IPS-18a (cell line): ENCODE data around the gene DMXL2.

ENCODE experiments used
- H3K27ac ChIP-seq: one replicate; pipeline ENCODE4 v1.5.1; 2013; ENCODE audit warnings: low read length
- H3K27me3 ChIP-seq: one replicate; pipeline ENCODE4 v1.6.1; 2013; ENCODE audit warnings: mild to moderate bottlenecking, low read length; ENCODE audit not compliant: control insufficient read depth, insufficient read depth
- H3K36me3 ChIP-seq: one replicate; pipeline ENCODE4 v1.6.1; 2013; ENCODE audit warnings: low read depth, low read length; ENCODE audit not compliant: control insufficient read depth
- H3K4me1 ChIP-seq: one replicate; pipeline ENCODE4 v1.6.1; 2013; ENCODE audit warnings: low read depth, low read length; ENCODE audit not compliant: control insufficient read depth
- H3K4me3 ChIP-seq: one replicate; pipeline ENCODE4 v1.5.1; 2013; ENCODE audit warnings: low read length
- H3K9ac ChIP-seq: one replicate; pipeline ENCODE4 v1.6.1; 2013; ENCODE audit warnings: mild to moderate bottlenecking, low read length, moderate library complexity
- H3K9me3 ChIP-seq: one replicate; pipeline ENCODE4 v1.6.1; 2013; ENCODE audit warnings: low read depth, low read length; ENCODE audit not compliant: control insufficient read depth

Gene DMXL2

GRCh38 chr15:51524376-51524775, 98.2 kb downstream of the DMXL2 start:
- no peaks in the 10 kb centered on the region for H3K36me3 ChIP-seq
- H3K9ac ChIP-seq: no peak overlapping the region

GRCh38 chr15:51516291-51516690, 106.3 kb downstream of the DMXL2 start:
- Histone ChIP-seq H3K27me3 (no peaks in the 10 kb centered on the region), H3K4me1 (no peaks in the 10 kb centered on the region), H3K9me3 (no peaks in the 10 kb centered on the region), H3K36me3 (no peaks in the 10 kb centered on the region), H3K4me3 (no peak overlapping the region), H3K9ac (no peak overlapping the region), H3K27ac (no peak overlapping the region)

More at GRCh38 chr15:51524376-51524775, 98.2 kb downstream of the DMXL2 start:
- H3K4me1 ChIP-seq: no peaks in the 10 kb centered on the region
- no peak overlapping the region for H3K27ac ChIP-seq
- H3K4me3 ChIP-seq: no peak overlapping the region
- H3K9me3 ChIP-seq: no peaks in the 10 kb centered on the region
- no peaks in the 10 kb centered on the region for H3K27me3 ChIP-seq

- Histone ChIP-seq H3K9ac (no peak overlapping the region), H3K4me1 (no peaks in the 10 kb centered on the region), H3K27ac (no peak overlapping the region), H3K36me3 (no peaks in the 10 kb centered on the region), H3K4me3 (no peak overlapping the region), H3K9me3 (no peaks in the 10 kb centered on the region), H3K27me3 (no peaks in the 10 kb centered on the region)
Observed at GRCh38 chr15:51505251-51505650, 117.3 kb downstream of the DMXL2 start.

GRCh38 chr15:51503003-51503402, 119.6 kb downstream of the DMXL2 start:
- Histone ChIP-seq H3K4me3 (no peak overlapping the region), H3K27ac (no peak overlapping the region), H3K27me3 (no peaks in the 10 kb centered on the region), H3K9ac (no peak overlapping the region), H3K4me1 (no peaks in the 10 kb centered on the region), H3K9me3 (no peaks in the 10 kb centered on the region), H3K36me3 (no peaks in the 10 kb centered on the region)

- Histone ChIP-seq H3K4me3 (no peak overlapping the region), H3K9me3 (no peaks in the 10 kb centered on the region), H3K27me3 (no peaks in the 10 kb centered on the region), H3K9ac (no peak overlapping the region), H3K4me1 (no peaks in the 10 kb centered on the region), H3K27ac (no peak overlapping the region), H3K36me3 (no peaks in the 10 kb centered on the region)
Observed at GRCh38 chr15:51499379-51499976, 123.1 kb downstream of the DMXL2 start.

- Histone ChIP-seq H3K9ac (no peak overlapping the region), H3K27ac (no peak overlapping the region), H3K36me3 (no peaks in the 10 kb centered on the region), H3K4me1 (no peaks in the 10 kb centered on the region), H3K9me3 (no peaks in the 10 kb centered on the region), H3K27me3 (no peaks in the 10 kb centered on the region), H3K4me3 (no peak overlapping the region)
Observed at GRCh38 chr15:51497806-51498205, 124.8 kb downstream of the DMXL2 start.

GRCh38 chr15:51496246-51496645, 126.3 kb downstream of the DMXL2 start:
- Histone ChIP-seq H3K4me1 (no peaks in the 10 kb centered on the region), H3K27ac (no peak overlapping the region), H3K9me3 (no peaks in the 10 kb centered on the region), H3K9ac (no peak overlapping the region), H3K27me3 (no peaks in the 10 kb centered on the region), H3K36me3 (no peaks in the 10 kb centered on the region), H3K4me3 (no peak overlapping the region)

- H3K27ac ChIP-seq: no peak overlapping the region
- no peak overlapping the region for H3K9ac ChIP-seq
- H3K27me3 ChIP-seq: no peaks in the 10 kb centered on the region
- no peaks in the 10 kb centered on the region for H3K4me1 ChIP-seq
- H3K4me3 ChIP-seq: no peak overlapping the region
- no peaks in the 10 kb centered on the region for H3K36me3 ChIP-seq
- H3K9me3 ChIP-seq: no peaks in the 10 kb centered on the region
Observed at GRCh38 chr15:51494411-51495314, 127.9 kb downstream of the DMXL2 start.

- H3K27me3 ChIP-seq: no peaks in the 10 kb centered on the region
- no peaks in the 10 kb centered on the region for H3K36me3 ChIP-seq
- no peaks in the 10 kb centered on the region for H3K4me1 ChIP-seq
- H3K9ac ChIP-seq: no peak overlapping the region
- no peaks in the 10 kb centered on the region for H3K9me3 ChIP-seq
- no peak overlapping the region for H3K27ac ChIP-seq
- H3K4me3 ChIP-seq: no peak overlapping the region
Observed at GRCh38 chr15:51493892-51494291, 128.7 kb downstream of the DMXL2 start.

GRCh38 chr15:51492528-51492927, 130.0 kb downstream of the DMXL2 start:
- Histone ChIP-seq H3K36me3 (no peaks in the 10 kb centered on the region), H3K27ac (no peak overlapping the region), H3K9me3 (no peaks in the 10 kb centered on the region), H3K4me3 (no peak overlapping the region), H3K4me1 (no peaks in the 10 kb centered on the region), H3K27me3 (no peaks in the 10 kb centered on the region), H3K9ac (no peak overlapping the region)

- Histone ChIP-seq H3K27me3 (no peaks in the 10 kb centered on the region), H3K27ac (no peak overlapping the region), H3K9me3 (no peaks in the 10 kb centered on the region), H3K4me1 (no peaks in the 10 kb centered on the region), H3K36me3 (no peaks in the 10 kb centered on the region), H3K9ac (no peak overlapping the region), H3K4me3 (no peak overlapping the region)
Observed at GRCh38 chr15:51491941-51492340, 130.6 kb downstream of the DMXL2 start.

GRCh38 chr15:51484781-51485180, 137.8 kb downstream of the DMXL2 start:
- Histone ChIP-seq H3K4me1 (no peaks in the 10 kb centered on the region), H3K36me3 (no peaks in the 10 kb centered on the region), H3K9ac (no peak overlapping the region)

More at GRCh38 chr15:51484781-51485180, 137.8 kb downstream of the DMXL2 start:
- no peak overlapping the region for H3K4me3 ChIP-seq
- no peak overlapping the region for H3K27ac ChIP-seq
- H3K27me3 ChIP-seq: no peaks in the 10 kb centered on the region
- no peaks in the 10 kb centered on the region for H3K9me3 ChIP-seq
